ENCODE measurements around the gene ABCF2.

The ABCF2 gene

DNA sequence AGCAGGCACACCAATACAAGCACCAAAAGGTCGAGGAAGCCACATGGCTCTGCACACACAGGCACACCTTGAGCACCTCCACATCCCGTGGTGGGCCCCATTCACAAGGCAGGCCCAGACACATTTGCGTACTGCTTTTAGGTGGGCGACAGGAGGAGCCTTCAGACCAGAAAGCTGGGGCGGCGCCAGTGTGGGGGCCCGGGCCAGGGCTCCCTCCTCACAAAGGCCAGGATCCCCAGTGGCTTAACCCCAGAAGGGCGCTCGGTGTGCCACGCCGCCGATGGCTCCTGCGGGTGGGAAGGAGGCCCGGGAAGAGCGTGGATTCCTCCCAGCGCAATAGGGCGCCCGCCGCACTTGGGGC lies 24.3 kb upstream of the ABCF2 start:
- Mint-ChIP-seq H3K4me1 (peaks cover 86% of the 10 kb centered on the region), H3K36me3 (ENCODE audit: low read depth) (no peaks in the 10 kb centered on the region), H3K27ac (peak overlapping the region; percentile 52), H3K9me3 (no peaks in the 10 kb centered on the region), H3K4me3 (peak overlapping the region; percentile 77), H3K27me3 (ENCODE audit: low read depth, poor library complexity) (peaks cover 21% of the 10 kb centered on the region)
- DNase-seq, result no peak
- TF ChIP-seq, protein P1, sequence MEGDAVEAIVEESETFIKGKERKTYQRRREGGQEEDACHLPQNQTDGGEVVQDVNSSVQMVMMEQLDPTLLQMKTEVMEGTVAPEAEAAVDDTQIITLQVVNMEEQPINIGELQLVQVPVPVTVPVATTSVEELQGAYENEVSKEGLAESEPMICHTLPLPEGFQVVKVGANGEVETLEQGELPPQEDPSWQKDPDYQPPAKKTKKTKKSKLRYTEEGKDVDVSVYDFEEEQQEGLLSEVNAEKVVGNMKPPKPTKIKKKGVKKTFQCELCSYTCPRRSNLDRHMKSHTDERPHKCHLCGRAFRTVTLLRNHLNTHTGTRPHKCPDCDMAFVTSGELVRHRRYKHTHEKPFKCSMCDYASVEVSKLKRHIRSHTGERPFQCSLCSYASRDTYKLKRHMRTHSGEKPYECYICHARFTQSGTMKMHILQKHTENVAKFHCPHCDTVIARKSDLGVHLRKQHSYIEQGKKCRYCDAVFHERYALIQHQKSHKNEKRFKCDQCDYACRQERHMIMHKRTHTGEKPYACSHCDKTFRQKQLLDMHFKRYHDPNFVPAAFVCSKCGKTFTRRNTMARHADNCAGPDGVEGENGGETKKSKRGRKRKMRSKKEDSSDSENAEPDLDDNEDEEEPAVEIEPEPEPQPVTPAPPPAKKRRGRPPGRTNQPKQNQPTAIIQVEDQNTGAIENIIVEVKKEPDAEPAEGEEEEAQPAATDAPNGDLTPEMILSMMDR (IDR thresholded peaks at IDR 0.05), result no peak

DNA sequence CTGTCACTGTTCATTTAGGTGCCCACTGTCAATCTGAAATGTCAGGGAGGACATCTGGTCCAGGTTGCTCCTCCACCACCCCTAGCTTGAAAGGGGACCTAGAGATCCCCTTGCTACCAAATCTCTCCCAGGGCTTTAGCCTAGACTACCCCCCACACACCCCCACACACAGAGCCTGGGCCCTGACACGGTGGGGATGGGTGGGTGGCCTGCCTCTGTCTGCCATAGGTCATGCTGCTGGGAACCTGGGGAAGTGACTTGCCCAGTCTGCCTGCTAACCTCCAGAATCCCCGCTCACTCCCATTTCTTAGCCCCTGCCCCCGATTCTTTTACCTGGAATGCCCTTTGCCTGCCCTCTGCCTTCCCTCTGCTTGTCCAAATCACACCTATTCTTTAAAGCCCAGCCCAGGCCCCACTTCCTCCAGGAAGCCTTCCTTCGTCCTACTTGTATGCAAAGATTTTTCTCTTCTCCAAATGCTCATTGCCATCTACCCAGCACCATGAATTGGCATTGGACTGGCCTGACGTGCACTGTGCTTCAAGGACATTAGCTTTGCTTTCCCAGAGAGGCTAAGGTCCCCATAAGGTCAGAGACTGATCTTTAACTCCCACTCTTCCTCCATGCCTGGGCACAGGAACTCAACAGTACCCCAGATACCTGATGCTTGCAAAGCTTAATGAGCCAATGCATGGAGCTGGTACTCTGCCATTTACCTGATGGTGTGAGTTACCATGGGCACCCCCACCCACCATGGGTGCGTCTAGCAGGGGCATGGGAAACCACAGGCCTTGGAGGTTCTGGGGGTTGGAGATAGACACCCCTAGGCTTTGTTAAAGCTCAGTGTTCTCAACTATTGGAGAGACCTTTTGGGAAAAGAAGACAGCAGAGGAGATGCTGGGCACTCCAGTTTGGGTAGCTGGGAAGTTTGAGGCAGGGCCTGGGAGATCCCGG lies 23.5 kb upstream of the ABCF2 start:
- H3K27me3 Mint-ChIP-seq (ENCODE audit: low read depth, poor library complexity), result peaks cover 17% of the 10 kb centered on the region
- H3K9me3 Mint-ChIP-seq, result no peaks in the 10 kb centered on the region
- H3K36me3 Mint-ChIP-seq (ENCODE audit: low read depth), result no peaks in the 10 kb centered on the region
- DNase-seq, result no peak
- H3K27ac Mint-ChIP-seq, result no peak overlapping the region
- TF ChIP-seq, protein P1 (IDR thresholded peaks at IDR 0.05), result no peak
- peaks cover 87% of the 10 kb centered on the region for H3K4me1 Mint-ChIP-seq
- H3K4me3 Mint-ChIP-seq, result peak overlapping the region; percentile 77

DNA sequence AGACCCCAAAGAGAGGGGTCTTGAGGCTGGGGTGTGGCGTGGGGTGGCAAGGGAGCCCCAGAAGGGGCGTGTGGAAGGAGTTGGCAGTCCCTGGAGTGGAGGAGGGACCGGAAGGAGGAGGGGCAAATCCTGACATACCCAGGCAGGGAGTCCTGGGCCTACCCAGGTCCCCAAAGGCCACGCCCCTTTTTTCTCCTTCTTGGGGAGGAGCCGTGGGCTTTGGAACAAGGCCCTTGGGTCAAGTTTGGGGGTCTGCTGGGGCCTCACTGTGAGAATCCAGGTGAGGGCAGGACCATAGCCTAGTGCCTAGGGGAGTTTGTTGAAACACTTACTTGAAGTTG lies 22.7 kb upstream of the ABCF2 start:
- H3K4me1 Mint-ChIP-seq, result peaks cover 83% of the 10 kb centered on the region
- no peaks in the 10 kb centered on the region for H3K9me3 Mint-ChIP-seq
- TF ChIP-seq, protein P1 (IDR thresholded peaks at IDR 0.05), result no peak
- H3K4me3 Mint-ChIP-seq, result peak overlapping the region; percentile 74
- H3K27ac Mint-ChIP-seq, result no peak overlapping the region
- no peaks in the 10 kb centered on the region for H3K36me3 Mint-ChIP-seq (ENCODE audit: low read depth)
- peaks cover 11% of the 10 kb centered on the region for H3K27me3 Mint-ChIP-seq (ENCODE audit: low read depth, poor library complexity)
- DNase-seq, result peak; percentile 38

DNA sequence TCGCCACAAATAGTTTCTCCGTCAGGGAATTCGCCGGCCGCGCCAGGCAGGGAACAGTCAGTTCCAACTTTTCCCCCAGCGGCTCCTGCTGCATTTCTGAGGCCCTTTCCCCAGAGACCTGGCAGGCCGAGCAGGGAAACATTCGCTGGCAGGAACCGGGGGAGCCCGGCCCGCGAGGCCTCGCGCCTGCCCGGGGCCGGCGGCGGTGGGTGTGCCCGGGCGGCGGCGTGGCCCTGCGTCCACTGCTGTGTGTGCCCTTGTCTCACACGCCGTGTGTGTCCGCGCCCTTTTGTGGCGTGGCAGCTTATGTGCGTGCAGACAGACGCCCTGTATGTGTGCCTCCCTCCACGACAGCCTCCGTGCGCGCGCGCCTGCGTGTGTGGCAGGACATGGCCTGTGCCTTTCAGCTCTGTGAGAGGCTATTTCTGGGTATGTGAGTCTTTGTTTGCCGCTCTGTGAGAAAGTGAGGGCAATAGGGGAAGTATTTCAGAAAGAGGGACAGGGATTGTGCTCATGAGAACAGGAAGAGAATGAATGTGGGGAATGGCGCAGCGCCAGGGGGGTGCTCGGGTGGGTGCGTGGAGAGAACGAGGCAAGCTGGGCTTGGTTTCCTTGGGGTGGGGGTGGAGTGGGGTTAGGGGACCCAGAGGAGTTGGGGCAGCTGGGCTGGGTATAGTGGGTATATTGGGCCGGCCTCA lies 22.2 kb upstream of the ABCF2 start:
- Mint-ChIP-seq H3K9me3 (no peaks in the 10 kb centered on the region), H3K4me1 (peaks cover 83% of the 10 kb centered on the region), H3K27ac (no peak overlapping the region), H3K27me3 (ENCODE audit: low read depth, poor library complexity) (peaks cover 14% of the 10 kb centered on the region), H3K36me3 (ENCODE audit: low read depth) (no peaks in the 10 kb centered on the region), H3K4me3 (peak overlapping the region; percentile 74)
- TF ChIP-seq, protein P1 (IDR thresholded peaks at IDR 0.05), result no peak
- no peak for DNase-seq

DNA sequence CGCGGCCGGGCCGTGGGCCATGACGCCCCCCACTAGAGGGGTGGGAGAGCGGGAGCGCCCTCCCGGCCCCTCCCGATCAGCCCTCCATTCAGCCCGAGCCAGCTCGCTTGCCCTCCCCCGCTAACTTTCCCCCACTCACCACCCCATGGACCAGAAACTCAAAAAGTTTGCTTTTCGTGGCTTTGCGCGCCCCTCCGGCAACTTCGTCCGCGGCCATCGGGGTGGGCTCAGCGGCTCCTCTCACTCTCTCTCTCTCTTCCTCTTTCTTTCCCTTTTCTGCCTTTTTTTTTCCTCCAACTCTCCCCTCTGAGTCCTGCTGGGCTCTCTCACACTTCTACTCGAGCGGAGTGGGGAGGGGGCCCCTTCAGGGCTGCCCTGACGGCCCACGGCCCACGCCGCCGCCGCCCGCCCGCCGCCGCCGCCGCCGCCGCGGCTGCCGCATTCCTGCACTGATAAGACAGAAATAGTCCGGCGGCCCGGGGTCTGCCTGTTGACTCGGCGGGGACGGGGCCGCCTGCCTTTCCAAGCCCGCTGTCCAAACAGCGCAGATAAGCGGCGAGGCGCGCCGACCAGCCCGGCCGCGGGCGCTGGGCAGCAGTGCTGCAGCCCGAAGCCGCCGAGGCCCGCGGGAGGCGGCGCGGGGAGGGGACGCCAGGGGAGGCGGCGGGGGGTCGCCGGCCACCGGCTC lies 21.5 kb upstream of the ABCF2 start, which contains the start of gene SMARCD3:
SMARCD3 (minus strand) TSS at position 349 of the 688 bp plus-strand sequence; CDS start at position 217, 132 bp downstream.
- H3K27me3 Mint-ChIP-seq (ENCODE audit: low read depth, poor library complexity), result peaks cover 14% of the 10 kb centered on the region
- H3K4me3 Mint-ChIP-seq, result peak within 1 kb of the TSS; percentile 91
- no peaks in the 10 kb centered on the region for H3K9me3 Mint-ChIP-seq
- no peaks in the 10 kb centered on the region for H3K36me3 Mint-ChIP-seq (ENCODE audit: low read depth)
- H3K27ac Mint-ChIP-seq, result no peak within 1 kb of the TSS
- DNase-seq, result peak; percentile 85
- TF ChIP-seq, protein P1 (IDR thresholded peaks at IDR 0.05), result no peak
- H3K4me1 Mint-ChIP-seq, result peaks cover 82% of the 10 kb centered on the region

Measured in nephron progenitor cell (in vitro differentiated cells).